Osteocyte (in vitro differentiated cells): Measurements from ENCODE around the gene APOBEC4. TPM values are rescaled to one million over a fixed set of nuclear protein-coding genes. Genes with fewer than 3 reads are reported as not detected.
"Not testable (repeated sequence)": the region's sequence is repeated elsewhere in the genome, so short reads cannot be mapped to it uniquely, and the experiment has no call there.

ENCODE experiments used
- DNase-seq: peaks from one replicate; pipeline ENCODE4 v3.0.0; 2021; ENCODE audit warnings: mixed read lengths; ENCODE audit not compliant: unreplicated experiment; ENCODE audit errors: extremely low spot score
- H3K27ac Mint-ChIP-seq: one replicate; pipeline ENCODE4 v1.8.0; 2021; ENCODE audit warnings: mild to moderate bottlenecking, mixed read lengths; ENCODE audit not compliant: unreplicated experiment
- H3K27me3 Mint-ChIP-seq: one replicate; pipeline ENCODE4 v1.8.0; 2021; ENCODE audit warnings: mixed read lengths; ENCODE audit not compliant: unreplicated experiment
- H3K36me3 Mint-ChIP-seq: one replicate; pipeline ENCODE4 v1.8.0; 2021; ENCODE audit warnings: mixed read lengths; ENCODE audit not compliant: unreplicated experiment
- H3K4me1 Mint-ChIP-seq: one replicate; pipeline ENCODE4 v1.8.0; 2021; ENCODE audit warnings: mixed read lengths; ENCODE audit not compliant: unreplicated experiment
- H3K4me3 Mint-ChIP-seq: one replicate; pipeline ENCODE4 v1.8.0; 2021; ENCODE audit warnings: mild to moderate bottlenecking, moderate library complexity, mixed read lengths; ENCODE audit not compliant: unreplicated experiment
- H3K9me3 Mint-ChIP-seq: one replicate; pipeline ENCODE4 v1.8.0; 2021; ENCODE audit warnings: mixed read lengths; ENCODE audit not compliant: unreplicated experiment
- total RNA-seq: library from RNA; stranded (reverse); gene quantifications from 2 replicates; pipeline ENCODE4 v1.2.1, GENCODE V29; 2021
- TF ChIP-seq, protein P1 (sequence below): fragments of 200-600 bp; sonication (generic); IDR thresholded peaks from 2 replicates; pipeline ENCODE4 v1.5.0; 2021; ENCODE audit warnings: antibody characterized with exemption, mild to moderate bottlenecking, moderate library complexity

APOBEC4 gene
- total RNA-seq, 1 donor from 2014 or later: not detected

DNA sequence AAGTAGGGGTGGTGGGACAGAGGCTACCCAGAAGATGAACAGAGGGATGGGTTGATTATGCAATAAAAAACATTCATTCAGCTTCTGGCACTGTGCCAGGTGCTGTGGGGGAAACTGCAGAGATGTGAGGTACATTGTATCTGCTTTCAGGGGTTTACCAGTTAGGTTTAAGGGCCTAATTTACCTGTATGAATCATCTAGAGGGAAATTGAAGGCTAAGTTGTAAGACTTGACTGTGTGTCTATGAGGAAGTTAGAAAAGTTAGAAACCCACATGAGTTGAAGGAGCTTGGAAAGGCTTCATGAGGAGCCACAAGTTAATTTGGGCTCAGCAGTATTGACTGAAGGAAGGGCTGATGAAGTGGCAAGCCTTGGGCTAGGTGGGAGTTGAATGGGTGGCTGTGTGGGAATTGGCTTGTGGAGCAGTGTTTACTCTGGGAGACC lies 36.7 kb upstream of the APOBEC4 start:
- H3K4me1 Mint-ChIP-seq: no peaks in the 10 kb centered on the region
- no peak overlapping the region for H3K27ac Mint-ChIP-seq
- no peaks in the 10 kb centered on the region for H3K9me3 Mint-ChIP-seq
- no peak for DNase-seq
- TF ChIP-seq, protein P1, sequence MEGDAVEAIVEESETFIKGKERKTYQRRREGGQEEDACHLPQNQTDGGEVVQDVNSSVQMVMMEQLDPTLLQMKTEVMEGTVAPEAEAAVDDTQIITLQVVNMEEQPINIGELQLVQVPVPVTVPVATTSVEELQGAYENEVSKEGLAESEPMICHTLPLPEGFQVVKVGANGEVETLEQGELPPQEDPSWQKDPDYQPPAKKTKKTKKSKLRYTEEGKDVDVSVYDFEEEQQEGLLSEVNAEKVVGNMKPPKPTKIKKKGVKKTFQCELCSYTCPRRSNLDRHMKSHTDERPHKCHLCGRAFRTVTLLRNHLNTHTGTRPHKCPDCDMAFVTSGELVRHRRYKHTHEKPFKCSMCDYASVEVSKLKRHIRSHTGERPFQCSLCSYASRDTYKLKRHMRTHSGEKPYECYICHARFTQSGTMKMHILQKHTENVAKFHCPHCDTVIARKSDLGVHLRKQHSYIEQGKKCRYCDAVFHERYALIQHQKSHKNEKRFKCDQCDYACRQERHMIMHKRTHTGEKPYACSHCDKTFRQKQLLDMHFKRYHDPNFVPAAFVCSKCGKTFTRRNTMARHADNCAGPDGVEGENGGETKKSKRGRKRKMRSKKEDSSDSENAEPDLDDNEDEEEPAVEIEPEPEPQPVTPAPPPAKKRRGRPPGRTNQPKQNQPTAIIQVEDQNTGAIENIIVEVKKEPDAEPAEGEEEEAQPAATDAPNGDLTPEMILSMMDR: no peak
- no peak overlapping the region for H3K4me3 Mint-ChIP-seq
- no peaks in the 10 kb centered on the region for H3K27me3 Mint-ChIP-seq
- no peaks in the 10 kb centered on the region for H3K36me3 Mint-ChIP-seq

DNA sequence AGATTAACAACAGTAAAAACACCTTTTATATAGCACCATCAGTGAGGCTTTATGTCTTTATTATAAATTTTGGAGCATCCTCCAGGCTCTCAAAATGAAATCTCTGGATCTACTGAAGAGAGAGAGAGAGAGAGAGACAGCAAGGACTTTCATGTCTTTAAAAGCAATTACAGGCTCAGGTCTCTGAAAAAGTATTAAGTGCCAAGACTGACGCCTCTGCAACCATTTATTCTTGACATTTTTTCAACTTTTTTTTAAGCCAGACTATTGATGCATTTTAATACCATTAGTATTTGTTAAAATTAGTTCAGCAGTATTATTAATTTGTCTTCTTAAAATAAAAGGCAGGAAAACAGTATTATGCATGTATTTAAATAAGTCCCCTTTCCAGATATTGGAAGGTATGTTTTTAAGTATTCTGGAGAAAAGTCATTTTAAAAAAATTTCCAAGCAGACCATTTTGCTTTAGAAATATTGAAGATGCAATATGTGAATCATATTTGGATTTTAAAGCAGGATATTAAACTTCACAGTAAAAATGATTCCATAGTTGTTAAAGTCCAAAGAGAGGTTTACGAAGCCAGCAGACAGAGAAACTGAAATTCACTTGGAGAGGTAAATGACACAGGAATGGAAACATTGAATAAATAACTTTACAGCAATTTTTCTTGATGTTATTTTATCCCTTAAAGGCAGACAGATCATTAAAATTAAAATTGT lies 35.4 kb upstream of the APOBEC4 start:
- H3K4me1 Mint-ChIP-seq: no peaks in the 10 kb centered on the region
- no peaks in the 10 kb centered on the region for H3K27me3 Mint-ChIP-seq
- peaks cover 4% of the 10 kb centered on the region for H3K9me3 Mint-ChIP-seq
- H3K4me3 Mint-ChIP-seq: no peak overlapping the region
- no peak overlapping the region for H3K27ac Mint-ChIP-seq
- TF ChIP-seq, protein P1: no peak
- H3K36me3 Mint-ChIP-seq: peaks cover under 1% of the 10 kb centered on the region
- DNase-seq: no peak

DNA sequence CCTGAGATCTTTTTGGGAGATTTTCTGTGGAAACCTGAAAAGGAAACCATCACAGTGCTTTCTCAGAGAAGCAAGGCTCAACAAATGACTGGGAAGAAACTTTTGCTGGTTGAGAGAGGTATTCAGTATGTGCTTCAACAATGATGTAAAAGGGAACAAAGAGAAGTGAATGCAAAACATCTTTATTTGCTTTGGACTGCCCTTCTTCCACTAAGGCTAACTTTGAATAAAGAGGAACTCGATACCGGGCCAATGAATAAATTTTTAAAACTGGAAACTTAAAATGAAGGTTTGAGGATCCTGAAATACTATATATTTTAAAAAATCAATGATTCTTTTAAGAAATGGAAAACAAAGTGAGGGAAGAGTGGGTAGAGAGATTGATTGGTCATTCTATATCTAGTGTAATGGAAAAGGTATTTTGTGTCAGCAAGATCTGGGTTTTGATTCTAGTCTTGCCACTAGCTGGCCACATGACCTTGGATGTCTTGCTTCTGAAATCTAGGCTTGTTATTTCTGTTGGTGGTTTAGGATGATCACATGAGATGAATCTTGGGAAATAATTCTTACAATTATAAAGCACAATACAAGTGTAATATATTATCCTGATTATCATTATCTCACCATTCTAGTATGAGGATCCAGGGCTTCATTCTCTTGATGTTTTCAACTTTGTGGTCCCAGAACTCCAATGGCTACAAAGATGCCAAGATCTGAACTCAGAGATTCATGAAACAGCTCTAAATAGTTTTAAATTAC lies 34.6 kb upstream of the APOBEC4 start:
- no peak overlapping the region for H3K27ac Mint-ChIP-seq
- DNase-seq: no peak
- TF ChIP-seq, protein P1: no peak
- H3K36me3 Mint-ChIP-seq: peaks cover 2% of the 10 kb centered on the region
- H3K9me3 Mint-ChIP-seq: peaks cover 10% of the 10 kb centered on the region
- H3K4me1 Mint-ChIP-seq: no peaks in the 10 kb centered on the region
- H3K27me3 Mint-ChIP-seq: no peaks in the 10 kb centered on the region
- H3K4me3 Mint-ChIP-seq: no peak overlapping the region

DNA sequence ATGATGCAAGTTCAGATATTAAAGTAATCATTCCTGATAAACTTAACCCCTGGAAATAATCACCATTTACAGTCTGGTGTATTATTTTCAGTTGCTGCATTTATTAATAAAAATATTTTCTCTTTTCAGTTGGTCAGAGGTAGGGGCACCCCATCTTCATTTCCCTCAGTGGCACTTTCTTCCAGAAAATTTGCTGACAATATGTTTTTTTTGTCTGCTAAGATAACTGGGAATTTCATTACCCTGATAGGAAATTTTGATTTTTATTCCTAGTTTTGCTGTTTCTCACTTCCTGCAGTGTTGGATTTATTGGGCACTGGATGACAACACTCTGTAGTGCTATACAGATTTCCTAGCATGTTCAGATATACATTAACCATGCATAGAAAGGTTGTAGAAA lies 33.1 kb upstream of the APOBEC4 start:
- Mint-ChIP-seq H3K9me3 (peaks cover 10% of the 10 kb centered on the region), H3K27me3 (no peaks in the 10 kb centered on the region), H3K27ac (no peak overlapping the region), H3K36me3 (peaks cover 2% of the 10 kb centered on the region), H3K4me3 (no peak overlapping the region), H3K4me1 (no peaks in the 10 kb centered on the region)
- TF ChIP-seq, protein P1: no peak
- DNase-seq: no peak

DNA sequence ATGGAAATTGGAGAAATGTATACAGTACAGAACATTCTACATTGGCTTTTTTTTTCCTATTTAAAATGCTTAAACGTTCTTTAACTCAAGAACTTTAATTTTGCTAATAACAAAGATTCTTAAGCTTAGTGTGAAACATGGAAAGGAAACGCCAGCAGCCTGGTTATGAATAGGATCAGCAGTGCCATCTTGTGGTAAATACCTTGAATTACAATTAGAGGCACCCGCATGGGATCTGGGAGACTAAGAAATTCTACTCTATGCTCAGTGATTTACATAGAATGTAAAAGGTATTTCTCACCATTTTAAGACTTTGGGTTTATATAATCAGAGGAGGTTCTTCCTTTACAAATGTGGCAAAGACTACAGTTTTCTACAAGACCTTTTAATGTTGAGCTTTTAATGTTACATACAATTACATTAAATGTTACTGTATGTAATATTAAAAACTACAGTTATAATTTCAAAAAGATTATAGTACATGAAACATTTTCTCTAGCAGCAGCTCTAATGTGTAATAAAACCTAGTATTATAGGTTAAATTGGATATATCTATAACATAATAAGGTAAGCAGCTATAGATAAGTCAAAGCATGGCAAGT lies 32.1 kb upstream of the APOBEC4 start:
- Mint-ChIP-seq H3K4me3 (no peak overlapping the region), H3K9me3 (peaks cover 10% of the 10 kb centered on the region), H3K4me1 (no peaks in the 10 kb centered on the region), H3K36me3 (peaks cover 2% of the 10 kb centered on the region), H3K27ac (no peak overlapping the region), H3K27me3 (no peaks in the 10 kb centered on the region)
- DNase-seq: no peak
- TF ChIP-seq, protein P1: peak; percentile 70

DNA sequence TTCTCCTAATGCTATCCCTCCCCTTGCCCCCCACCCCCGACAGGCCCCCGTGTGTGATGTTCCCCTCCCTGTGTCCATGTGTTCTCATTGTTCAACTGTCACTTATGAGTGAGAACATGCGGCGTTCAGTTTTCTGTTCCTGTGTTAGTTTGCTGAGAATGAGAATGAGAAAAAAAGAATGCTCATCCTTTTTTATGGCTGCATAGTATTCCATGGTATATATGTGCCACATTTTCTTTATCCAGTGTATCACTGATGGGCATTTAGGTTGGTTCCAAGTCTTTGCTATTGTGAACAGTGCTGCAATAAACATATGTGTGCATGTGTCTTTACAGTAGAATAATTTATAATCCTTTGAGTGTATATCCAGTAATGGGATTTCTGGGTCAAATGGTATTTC lies 26.2 kb upstream of the APOBEC4 start:
- H3K9me3 Mint-ChIP-seq: peaks cover 10% of the 10 kb centered on the region
- H3K4me1 Mint-ChIP-seq: not testable (repeated sequence)

More for the DNA sequence above, 26.2 kb upstream of the APOBEC4 start:
- H3K27ac Mint-ChIP-seq, H3K36me3 Mint-ChIP-seq, H3K4me3 Mint-ChIP-seq, H3K27me3 Mint-ChIP-seq, DNase-seq: not testable (repeated sequence)
